MM.1S (cell line): Measurements from ENCODE around the gene BEST4.

Experiments used
- EZH2 ChIP-seq: fragments of 300-600 bp; sonication (generic); optimal IDR thresholded peaks from 2 replicates; pipeline ENCODE3; 2017; ENCODE audit warnings: low read depth, mild to moderate bottlenecking, antibody characterized with exemption, low read length, mixed read lengths
- TF ChIP-seq, protein P1 (sequence below): fragments of 300-600 bp; sonication (generic); IDR thresholded peaks from 2 replicates; pipeline ENCODE4 v1.5.1; 2016; ENCODE audit warnings: antibody characterized with exemption, low read length, mixed read lengths

DNA sequence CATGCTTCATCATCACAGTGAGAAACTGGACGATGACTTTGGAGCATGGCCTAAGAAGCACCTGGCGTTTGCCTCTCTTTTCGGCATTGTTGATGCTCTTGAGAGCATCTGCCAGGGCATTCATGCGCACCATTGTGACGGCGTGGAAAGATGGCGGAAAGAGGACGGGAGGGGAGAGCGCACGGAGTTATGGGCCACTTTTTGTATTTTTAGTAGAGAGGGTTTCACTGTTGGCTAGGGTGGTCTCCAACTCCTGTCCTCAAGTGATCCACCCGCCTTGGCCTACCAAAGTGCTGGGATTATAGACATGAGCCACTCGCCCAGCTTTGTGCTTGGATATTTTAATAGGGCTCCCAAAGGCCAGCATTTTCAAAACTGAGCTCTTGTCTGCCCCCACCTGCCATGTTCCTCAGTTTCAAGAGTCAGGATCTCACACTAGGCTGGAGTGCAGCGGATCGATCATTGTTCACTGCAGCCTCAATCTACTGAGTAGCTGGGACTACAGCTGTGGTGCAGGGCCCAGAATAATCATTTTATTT lies 7.3 kb downstream of the BEST4 start:
- TF ChIP-seq, protein P1, sequence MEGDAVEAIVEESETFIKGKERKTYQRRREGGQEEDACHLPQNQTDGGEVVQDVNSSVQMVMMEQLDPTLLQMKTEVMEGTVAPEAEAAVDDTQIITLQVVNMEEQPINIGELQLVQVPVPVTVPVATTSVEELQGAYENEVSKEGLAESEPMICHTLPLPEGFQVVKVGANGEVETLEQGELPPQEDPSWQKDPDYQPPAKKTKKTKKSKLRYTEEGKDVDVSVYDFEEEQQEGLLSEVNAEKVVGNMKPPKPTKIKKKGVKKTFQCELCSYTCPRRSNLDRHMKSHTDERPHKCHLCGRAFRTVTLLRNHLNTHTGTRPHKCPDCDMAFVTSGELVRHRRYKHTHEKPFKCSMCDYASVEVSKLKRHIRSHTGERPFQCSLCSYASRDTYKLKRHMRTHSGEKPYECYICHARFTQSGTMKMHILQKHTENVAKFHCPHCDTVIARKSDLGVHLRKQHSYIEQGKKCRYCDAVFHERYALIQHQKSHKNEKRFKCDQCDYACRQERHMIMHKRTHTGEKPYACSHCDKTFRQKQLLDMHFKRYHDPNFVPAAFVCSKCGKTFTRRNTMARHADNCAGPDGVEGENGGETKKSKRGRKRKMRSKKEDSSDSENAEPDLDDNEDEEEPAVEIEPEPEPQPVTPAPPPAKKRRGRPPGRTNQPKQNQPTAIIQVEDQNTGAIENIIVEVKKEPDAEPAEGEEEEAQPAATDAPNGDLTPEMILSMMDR: no peak
- no peak for TF ChIP-seq EZH2
